NCI-H69 (cell line): ENCODE results near the gene RAI1.

Experiments
- DNase-seq: peaks from one replicate; lab custom pipeline; 2025; lab: John Stamatoyannopoulos, UW

The RAI1 gene

GRCh38 chr17:17845046-17845775, 164.0 kb downstream of the RAI1 start:
- peak; percentile 73 for DNase-seq

- DNase-seq = no peak
Measured at GRCh38 chr17:17846003-17846402, 164.7 kb downstream of the RAI1 start.

- no peak for DNase-seq
Measured at GRCh38 chr17:17846645-17847044, 165.4 kb downstream of the RAI1 start.

- no peak for DNase-seq
Measured at GRCh38 chr17:17847118-17847689, 165.9 kb downstream of the RAI1 start.

GRCh38 chr17:17847726-17848125, 166.5 kb downstream of the RAI1 start:
- DNase-seq = no peak

GRCh38 chr17:17848311-17849082, 167.2 kb downstream of the RAI1 start:
- DNase-seq = no peak

- DNase-seq = peak; percentile 88
Measured at GRCh38 chr17:17849147-17849820, 168.0 kb downstream of the RAI1 start.

- DNase-seq = peak; percentile 59
Measured at GRCh38 chr17:17849845-17850373, 168.7 kb downstream of the RAI1 start.

- no peak for DNase-seq
Measured at GRCh38 chr17:17851103-17852002, 170.1 kb downstream of the RAI1 start.

GRCh38 chr17:17852930-17853329, 171.7 kb downstream of the RAI1 start:
- no peak for DNase-seq

GRCh38 chr17:17853811-17854447, 172.7 kb downstream of the RAI1 start:
- no peak for DNase-seq

- DNase-seq = peak; percentile 12
Measured at GRCh38 chr17:17855976-17856375, 174.7 kb downstream of the RAI1 start.

GRCh38 chr17:17856386-17856785, 175.1 kb downstream of the RAI1 start:
- DNase-seq = no peak

GRCh38 chr17:17857496-17857895, 176.2 kb downstream of the RAI1 start:
- DNase-seq = no peak

GRCh38 chr17:17859909-17860765, 178.9 kb downstream of the RAI1 start:
- DNase-seq = peak; percentile 52

- DNase-seq = no peak
Measured at GRCh38 chr17:17860766-17861107, 179.5 kb downstream of the RAI1 start.
